Muscle of arm (tissue), 14 donors: ENCODE results near the gene IGF2. TPM values are rescaled to one million over a fixed set of nuclear protein-coding genes. Genes with fewer than 3 reads are reported as not detected.
"Not testable (repeated sequence)": the region's sequence is repeated elsewhere in the genome, so short reads cannot be mapped to it uniquely, and the experiment has no call there.

Source experiments
- DNase-seq: peaks from one replicate; pipeline ENCODE4 v3.0.0-alpha.2; 2013
- long read RNA-seq, 11 donors: transcript quantifications; one replicate each; lab custom pipeline, GENCODE V29; 2026
- polyA plus RNA-seq, 12 donors: library from polyadenylated mRNA; unstranded; fragments of 120-200 nt; gene quantifications; one replicate each; pipeline ENCODE4 v1.2.1, GENCODE V29; 2013; ENCODE audit not compliant: insufficient read length in 12 of 12

Gene IGF2, protein sequence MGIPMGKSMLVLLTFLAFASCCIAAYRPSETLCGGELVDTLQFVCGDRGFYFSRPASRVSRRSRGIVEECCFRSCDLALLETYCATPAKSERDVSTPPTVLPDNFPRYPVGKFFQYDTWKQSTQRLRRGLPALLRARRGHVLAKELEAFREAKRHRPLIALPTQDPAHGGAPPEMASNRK
- over 10,000 TPM in 1 of 12 donors, 1,000 to 10,000 TPM in 11; 2,801 to 25,201 (median 3,863) TPM for polyA plus RNA-seq
- long read RNA-seq, donor 1, full-length matches to known transcripts, result 112 of 112 reads
- long read RNA-seq, donor 1, partial matches to known transcripts, result 0 of 112 reads
- long read RNA-seq, donor 1, other reads (novel, unspliced or antisense), result 0 of 112 reads
- long read RNA-seq, donor 2, full-length matches to known transcripts, result 685 of 1,283 reads
- long read RNA-seq, donor 2, partial matches to known transcripts, result 582 of 1,283 reads
- long read RNA-seq, donor 2, other reads (novel, unspliced or antisense), result 16 of 1,283 reads
- long read RNA-seq, donor 3, full-length matches to known transcripts, result 640 of 828 reads
- long read RNA-seq, donor 3, partial matches to known transcripts, result 142 of 828 reads
- long read RNA-seq, donor 3, other reads (novel, unspliced or antisense), result 46 of 828 reads
- long read RNA-seq, donor 4, full-length matches to known transcripts, result 498 of 694 reads
- long read RNA-seq, donor 4, partial matches to known transcripts, result 148 of 694 reads
- long read RNA-seq, donor 4, other reads (novel, unspliced or antisense), result 48 of 694 reads
- long read RNA-seq, donor 5, result 0 reads
- long read RNA-seq, donor 6, full-length matches to known transcripts, result 577 of 700 reads
- long read RNA-seq, donor 6, partial matches to known transcripts, result 66 of 700 reads
- long read RNA-seq, donor 6, other reads (novel, unspliced or antisense), result 57 of 700 reads
- long read RNA-seq, donor 7, full-length matches to known transcripts, result 491 of 703 reads
- long read RNA-seq, donor 7, partial matches to known transcripts, result 199 of 703 reads
- long read RNA-seq, donor 7, other reads (novel, unspliced or antisense), result 13 of 703 reads
- long read RNA-seq, donor 8, full-length matches to known transcripts, result 1,483 of 1,791 reads
- long read RNA-seq, donor 8, partial matches to known transcripts, result 225 of 1,791 reads
- long read RNA-seq, donor 8, other reads (novel, unspliced or antisense), result 83 of 1,791 reads
- long read RNA-seq, donor 9, full-length matches to known transcripts, result 273 of 317 reads
- long read RNA-seq, donor 9, partial matches to known transcripts, result 44 of 317 reads
- long read RNA-seq, donor 9, other reads (novel, unspliced or antisense), result 0 of 317 reads
- long read RNA-seq, donor 10, full-length matches to known transcripts, result 1,216 of 2,295 reads
- long read RNA-seq, donor 10, partial matches to known transcripts, result 1,002 of 2,295 reads
- long read RNA-seq, donor 10, other reads (novel, unspliced or antisense), result 77 of 2,295 reads
- long read RNA-seq, donor 11, full-length matches to known transcripts, result 630 of 1,243 reads
- long read RNA-seq, donor 11, partial matches to known transcripts, result 602 of 1,243 reads
- long read RNA-seq, donor 11, other reads (novel, unspliced or antisense), result 11 of 1,243 reads

DNA sequence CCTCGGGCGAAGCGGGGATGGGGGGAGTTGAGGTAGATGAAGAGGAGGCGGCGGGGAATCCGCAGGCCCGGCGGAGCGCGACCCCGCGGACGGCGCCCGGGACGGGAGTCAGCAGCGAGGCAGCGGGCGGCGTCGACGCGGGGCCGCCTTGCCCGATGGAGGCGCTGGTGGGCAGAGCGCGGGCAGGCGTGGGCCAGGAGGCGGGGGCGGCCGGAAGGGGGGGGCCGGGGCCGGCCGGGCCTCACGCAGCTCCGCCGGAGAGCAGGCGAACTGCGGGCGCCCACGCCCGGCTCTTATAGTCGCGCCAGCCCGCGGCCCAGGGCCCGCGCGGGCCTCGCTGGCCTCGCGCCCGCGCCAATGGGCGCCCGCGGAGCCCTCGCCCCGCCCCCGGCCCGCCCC lies at the start of gene IGF2:
Gene IGF2 (minus strand): TSS at position 267 of the 399 bp plus-strand sequence. CDS start 3,866 bp downstream, outside the sequence.
- no peak for DNase-seq

DNA sequence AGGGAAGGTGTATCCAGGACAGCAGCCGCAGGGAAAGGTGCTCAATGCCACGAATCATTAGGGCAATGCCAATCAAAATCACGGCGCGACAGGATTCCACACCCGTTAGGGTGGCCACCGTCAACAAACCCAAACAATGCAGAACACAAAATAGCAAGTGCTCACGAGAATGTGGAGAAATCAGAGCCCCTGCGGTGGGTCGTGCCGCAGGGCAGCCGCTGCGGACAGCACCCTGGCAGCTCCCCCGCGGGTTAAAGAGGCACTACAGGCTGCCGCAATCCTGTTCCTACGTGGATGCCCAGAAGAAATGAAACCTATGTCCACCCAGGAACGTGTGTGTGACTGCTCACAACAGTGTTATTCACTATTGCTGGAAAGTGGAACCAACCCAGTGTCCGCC lies 49.6 kb upstream of the IGF2 start:
- no peak for DNase-seq

DNA sequence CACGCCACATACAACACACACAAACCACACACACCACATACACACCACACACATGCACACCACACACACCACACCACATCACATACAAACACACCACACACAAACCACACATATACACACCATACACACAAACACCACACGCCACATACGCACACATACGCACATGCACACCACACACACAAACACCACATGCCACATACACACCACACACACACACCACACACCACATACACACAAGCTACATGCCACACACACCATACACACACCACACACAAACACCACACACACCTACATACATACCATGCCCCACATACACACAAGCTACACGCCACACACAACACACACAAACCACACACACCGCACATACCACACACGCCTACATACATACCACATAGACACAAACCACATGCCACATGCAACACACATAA lies 48.1 kb upstream of the IGF2 start:
- DNase-seq, result no peak

DNA sequence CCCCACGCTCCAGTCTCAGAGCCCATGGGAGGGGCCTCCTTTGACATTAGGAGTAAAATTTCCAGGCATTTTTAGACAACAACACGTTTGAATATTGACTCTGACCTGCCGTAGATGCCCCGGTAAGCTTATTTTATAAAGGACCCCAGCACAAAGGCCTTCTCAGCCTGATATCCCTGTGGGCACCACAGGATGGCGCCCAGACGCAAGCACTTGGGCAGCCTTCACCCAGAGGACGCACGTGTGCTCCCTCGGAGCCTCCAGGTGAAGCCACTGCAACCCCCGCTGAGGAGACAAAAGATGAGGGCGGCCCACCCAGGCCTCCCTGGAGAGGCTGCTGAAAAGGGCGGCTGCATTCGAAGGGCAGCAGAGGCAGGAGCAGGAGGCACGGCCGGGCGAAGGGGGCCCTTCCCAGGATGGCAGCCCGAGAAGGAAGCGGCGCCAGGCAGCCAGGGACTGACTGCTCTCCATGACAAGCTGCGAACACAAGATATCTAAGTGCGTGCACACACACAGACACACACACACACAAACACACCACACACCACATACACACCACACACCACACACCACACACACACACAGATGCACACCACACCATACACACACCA lies 47.6 kb upstream of the IGF2 start:
- no peak for DNase-seq

DNA sequence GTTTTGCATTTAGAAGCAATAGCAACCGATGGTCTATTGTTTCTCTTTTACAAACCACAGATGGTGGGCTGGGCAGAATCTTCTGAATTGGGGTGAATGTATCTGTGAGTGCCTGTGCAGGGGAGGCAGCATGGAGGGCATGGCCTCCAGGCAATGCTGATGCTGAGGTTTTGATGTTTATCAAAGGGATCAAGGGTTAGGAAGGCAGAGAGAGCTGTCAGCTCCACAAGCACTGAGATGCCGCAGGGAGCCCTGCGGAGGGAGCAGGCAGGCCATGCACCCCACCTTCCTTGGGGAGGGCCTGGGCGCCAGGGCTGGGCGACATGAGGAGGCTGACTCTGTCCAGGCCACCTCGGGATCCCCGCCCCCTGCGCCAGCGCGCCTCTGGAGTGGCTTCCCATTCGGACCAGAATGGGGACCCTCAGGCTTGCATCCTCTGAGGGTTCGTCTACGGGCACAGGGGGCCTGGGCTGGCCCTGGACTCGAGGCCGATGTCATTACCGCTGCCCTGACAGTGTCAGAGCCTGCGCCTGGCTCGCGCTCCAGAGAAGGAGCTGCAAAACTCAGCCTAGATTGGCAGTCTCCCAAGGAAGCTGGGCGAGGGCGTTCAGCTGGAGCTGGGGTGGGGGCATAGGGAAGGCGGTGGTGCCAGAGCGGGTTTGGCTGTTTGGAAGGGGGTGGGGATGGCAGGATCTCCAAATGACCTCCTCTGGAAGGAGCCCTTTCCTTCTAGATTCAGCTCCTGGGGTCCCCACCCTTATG lies 46.3 kb upstream of the IGF2 start:
- DNase-seq, result no peak

DNA sequence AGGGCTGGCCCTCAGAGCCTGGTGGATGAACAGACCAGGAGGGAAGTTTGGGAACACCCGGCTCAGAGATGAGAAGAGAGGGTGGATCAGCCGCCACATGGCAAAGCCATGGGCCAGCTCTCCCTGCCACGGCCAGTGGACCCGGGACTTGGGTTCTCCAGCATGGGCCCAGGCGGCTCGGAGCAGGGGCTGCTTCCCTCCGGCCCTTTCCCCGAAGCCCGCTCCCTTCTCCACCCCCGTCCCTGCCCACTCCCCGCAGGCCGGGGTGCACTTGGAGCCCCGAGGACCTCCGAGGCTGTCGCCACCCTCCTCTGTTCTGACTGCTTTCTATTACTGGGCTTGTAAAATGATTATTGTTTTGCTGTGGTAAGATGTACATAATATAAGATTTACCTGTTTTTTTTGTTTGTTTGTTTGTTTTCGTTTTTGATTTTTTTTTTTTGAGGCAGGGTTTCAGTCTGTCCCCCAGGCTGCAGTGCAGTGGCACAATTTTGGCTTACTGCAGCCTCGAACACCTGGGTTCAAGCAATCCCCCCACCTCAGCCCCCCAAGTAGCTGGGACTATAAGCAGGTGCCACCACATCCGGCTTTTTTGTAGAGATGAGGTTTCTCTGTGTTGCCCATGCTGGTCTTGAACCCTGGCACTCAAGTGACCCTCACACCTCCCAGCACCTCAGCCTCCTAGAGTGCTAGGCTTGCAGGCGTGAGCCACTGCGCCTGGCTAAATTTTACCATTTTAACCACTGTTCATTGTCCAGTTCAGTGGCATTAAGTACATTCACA lies 43.7 kb upstream of the IGF2 start:
- DNase-seq, result no peak

DNA sequence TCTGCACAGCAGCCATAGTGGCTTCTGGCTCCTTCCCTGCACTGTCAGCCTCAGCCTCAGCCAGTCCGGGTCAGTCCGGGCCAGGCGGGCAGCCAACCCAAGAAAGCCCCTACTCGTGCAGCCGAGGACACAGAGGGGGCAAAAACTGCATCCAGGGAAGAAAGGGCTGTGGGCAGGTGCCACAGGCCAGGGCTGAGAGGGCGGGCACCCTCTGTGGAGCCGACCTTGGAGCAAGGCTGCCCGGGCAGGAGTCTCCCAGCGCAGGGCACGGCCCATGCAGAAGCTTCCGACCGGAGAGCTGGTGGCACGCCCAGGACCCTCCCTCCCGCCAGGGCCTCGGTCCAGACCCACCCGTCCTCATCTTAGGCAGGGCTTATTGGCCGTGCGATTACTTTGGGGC lies 42.9 kb upstream of the IGF2 start:
- DNase-seq, result no peak

DNA sequence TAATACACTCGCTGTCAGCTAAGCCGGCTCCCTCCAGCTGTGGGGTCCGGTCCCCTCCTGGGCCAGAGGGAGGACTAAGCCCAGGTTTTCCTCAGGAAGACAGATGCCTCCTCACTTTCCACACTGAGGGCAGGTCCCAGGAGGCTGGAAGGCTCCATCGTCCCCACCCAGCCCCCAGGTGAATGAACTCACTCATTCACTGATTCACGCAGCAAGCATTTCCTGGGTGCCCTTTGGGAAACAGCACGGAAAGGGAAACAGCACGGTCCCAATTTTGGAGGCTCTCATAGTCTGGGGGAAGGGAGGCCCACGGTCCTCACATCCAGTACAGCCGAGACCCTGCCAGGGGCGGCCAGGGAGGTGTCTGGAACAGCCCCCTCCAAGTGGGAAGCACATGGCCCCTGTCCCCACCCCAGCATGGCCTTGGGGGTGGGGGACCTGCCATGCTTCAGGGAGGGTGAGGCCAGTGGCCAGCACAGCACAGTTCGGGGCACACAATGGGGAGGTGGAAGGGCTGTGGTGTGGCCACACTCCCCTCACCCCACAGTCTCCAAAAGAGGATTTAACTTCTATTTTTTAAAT lies 41.7 kb upstream of the IGF2 start:
- DNase-seq, result no peak

DNA sequence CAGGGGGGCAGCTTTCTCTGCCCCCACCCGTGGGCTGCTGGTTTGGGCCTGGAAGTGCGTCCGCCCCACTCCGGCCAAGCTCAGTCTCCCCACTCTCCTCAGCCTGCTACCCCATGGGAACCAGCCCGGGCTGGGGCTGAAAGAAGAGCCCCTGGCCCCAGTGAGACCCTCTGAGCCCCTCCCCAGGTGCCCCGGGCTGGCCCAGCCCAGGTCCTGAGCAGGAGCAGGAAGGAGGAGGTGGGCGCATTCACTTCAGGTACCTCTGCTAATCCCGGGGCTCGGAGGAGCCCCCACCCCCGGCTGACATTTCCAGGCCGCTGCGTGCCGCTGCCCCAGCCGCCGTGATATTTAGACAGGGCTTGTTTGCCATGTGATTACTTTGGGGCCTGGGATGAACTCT lies 41.2 kb upstream of the IGF2 start:
- DNase-seq, result no peak

DNA sequence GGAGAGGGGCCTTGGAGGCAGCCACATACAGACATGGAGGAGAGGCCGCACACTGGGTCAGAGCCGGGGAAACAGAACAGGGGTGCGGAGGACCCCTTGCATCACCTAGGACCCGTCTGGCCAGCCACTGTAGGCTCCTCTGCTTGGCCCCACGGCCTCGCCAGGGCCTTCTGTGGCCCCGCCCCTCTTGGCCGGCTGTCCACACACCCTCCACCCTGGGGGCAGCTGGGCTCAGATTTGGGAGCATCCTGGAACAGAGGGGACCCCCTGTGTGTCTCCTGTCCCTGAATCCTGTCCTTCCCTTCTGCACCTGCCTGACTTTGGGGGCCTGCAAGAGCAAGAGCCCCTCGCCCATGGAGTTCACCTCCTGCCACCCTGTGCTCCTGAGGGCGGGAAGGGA lies 40.3 kb upstream of the IGF2 start:
- no peak for DNase-seq

DNA sequence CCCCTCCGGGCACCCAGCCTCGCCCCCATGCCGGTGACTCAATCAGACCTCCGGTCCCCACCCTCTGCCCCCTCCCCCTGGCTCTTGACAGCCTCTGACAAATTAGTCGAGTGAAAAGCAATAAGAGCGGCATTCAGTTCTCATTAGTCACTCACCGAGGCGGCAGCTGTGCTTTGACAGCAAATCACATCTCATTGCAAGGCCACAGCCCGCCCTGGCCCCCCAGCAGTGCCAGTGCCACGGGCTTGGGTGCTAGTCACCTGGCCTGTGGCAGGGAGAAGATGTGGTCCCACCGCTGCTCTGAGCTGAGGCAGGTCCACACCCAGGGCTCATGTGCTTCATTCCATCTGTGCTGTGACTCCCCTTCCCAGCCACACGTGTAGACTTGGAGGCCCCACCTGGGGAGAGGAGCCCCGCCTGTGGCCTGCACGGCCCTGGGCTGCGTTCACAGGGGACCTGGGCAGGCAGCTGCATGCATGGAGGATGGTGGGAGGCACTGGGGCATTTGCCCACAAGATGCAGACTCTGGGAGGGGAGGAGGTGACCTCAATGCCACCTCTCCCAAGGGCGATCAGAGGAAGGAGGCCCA lies 39.8 kb upstream of the IGF2 start:
- DNase-seq, result no peak

DNA sequence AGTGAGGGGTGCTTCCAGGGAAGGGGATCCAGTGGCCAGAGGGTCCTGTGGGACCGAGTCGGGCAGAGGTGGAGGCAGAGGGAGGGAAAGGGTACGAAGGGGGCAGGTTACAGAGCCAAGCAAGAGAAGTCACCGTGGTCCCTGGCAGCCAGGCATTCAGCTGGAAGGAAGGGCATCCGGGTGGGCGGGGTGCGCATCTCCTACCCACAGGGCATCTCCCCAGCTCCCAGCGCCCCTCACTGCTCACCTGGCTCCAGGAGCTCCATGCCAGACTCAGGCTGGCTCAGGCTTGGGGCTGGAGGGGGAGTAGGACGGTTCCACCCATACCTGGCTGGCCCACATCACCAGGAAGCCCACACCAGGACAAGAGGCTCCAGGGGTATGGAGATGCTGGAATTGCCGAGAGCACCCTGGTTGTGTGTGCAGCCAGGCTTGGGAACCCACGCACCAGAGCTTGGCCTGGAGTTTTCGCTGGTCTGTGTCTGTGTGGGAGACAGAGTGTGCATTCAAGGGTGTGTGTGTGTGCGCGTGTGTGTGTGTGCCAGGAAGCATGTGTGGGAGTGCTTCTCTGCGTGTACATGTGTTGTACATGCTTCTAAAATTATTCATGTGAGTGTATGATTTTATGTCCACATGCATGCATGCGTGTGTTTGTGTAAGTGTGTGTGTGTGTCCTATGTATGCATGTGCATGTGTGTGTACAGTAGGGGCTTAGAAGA lies 39.0 kb upstream of the IGF2 start:
- DNase-seq, result not testable (repeated sequence)

DNA sequence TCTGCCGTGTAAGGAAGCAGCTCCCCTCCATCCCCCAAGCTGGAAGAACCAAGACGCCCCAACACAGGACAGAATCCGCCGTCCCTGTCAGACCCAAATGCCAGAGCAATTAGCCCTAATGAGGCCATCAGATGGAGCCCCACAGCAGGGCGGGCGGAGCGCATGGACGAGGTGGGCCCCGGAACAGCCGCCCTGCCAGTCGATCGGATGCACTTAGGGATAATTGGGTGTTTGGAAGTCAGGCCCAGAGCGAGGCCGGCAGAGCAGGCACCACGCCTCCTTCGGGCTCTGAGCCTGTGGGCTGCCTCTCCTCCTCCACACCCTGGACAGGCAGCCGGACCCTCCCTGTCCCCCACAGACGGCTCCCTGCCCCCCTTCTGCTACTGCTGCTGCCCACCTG lies 37.9 kb upstream of the IGF2 start:
- no peak for DNase-seq

DNA sequence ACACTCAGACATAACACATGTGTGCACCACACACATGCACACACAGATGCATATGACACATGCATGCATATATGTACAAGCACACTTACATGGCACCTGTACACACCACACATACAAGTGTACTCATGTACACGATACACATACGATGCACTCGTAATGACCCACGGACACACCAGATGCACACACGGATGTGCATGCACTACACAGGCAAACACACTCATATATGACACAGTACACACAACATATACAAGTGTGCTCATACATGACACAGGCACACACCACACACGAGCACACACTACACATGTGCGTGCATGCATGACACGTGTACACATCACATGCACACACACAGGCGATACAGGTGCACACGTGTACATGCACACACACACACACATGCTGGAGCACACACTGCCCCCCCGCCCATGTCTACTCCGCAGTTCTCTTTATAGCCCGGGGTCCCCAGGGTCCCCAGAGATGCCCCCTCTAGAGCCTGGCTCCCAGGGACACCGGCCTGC lies 37.3 kb upstream of the IGF2 start:
- no peak for DNase-seq

DNA sequence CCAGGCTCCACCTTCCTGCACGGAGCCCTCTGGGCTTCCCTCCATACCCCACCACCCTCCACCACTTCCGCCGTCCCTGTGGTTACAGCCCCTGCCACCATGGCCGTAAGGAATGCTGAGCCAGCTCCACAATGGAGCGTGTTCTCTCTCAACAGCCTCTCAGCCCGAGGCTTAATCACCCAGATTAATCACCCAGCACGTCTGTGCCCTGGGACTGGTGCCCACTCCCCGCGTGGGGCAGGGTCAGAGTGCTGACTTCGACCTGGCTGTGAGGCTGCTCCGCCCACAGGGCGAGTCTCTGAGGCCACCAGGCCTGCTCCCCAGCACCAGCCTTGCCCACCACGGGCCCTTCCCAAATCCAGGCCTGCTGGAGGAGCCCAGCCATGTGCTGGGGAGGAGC lies 36.5 kb upstream of the IGF2 start:
- DNase-seq, result no peak

DNA sequence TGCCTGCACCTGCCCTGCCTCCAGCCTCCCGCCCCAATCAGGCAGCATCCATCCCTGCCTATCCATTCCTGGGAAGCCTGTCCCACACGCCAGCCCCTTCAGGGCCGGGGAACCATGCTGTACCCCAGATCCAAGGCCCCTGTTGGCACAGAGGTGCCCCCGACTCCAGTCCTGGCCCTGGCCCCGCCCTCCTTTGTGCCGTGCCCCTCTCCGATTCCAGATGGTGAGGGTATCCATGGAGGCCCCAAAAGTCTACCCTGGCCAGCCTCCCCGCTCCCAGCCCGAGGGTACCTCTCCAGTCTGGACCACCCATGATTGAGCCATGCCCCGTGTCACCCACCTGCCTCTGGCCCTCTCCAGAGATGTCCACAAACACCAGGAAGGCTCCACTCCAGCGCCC lies 35.2 kb upstream of the IGF2 start:
- no peak for DNase-seq

DNA sequence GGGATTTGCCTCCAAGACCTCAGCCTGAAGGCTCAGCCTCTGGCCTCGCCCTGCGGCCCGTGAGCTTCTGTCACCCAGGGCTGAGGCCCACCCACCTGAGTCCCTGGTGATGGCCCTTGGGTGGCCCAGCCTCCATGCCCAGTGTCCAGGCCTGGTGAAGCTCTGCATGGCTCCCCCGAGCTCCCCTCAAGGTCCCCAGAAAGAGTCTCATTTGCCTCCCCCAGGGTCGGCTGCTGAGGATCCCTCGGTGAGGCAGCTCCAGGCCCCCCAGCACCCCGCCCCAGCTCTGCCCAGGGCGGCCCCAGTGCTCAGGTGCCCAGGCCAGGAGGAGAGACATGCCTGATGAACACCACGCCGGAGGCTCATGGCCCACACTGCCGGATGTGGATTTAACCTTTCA lies 34.6 kb upstream of the IGF2 start:
- no peak for DNase-seq
